Stomach (tissue), 9 donors: ENCODE results near the gene ERMP1. TPM values are rescaled to one million over a fixed set of nuclear protein-coding genes. Genes with fewer than 3 reads are reported as not detected.

Source experiments
- DNase-seq, 2 donors: peaks; one replicate each; pipeline versions ENCODE4 v3.0.0 to v3.0.0-alpha.2; 2013 to 2019
- H3K27ac ChIP-seq, 5 donors: fragments of 200-600 bp in 4 of 5; sonication (generic) in 4 of 5; one replicate each; pipeline ENCODE4 v1.5.1; 2013 to 2019; ENCODE audit warnings: mild to moderate bottlenecking in 1 of 5, moderate library complexity in 1 of 5
- H3K27me3 ChIP-seq, 3 donors: fragments of 200-600 bp; sonication (generic); one replicate each; pipeline ENCODE4 v1.5.1; 2017 to 2019; ENCODE audit warnings: mixed run types in 1 of 3
- H3K36me3 ChIP-seq, 4 donors: fragments of 200-600 bp; sonication (generic); 1 replicate in 3 of 4; 2 replicates in 1 of 4; pipeline ENCODE4 v1.5.1; 2016 to 2019
- H3K4me1 ChIP-seq, 4 donors: fragments of 200-600 bp; sonication (generic); one replicate each; pipeline ENCODE4 v1.5.1; 2016 to 2019
- H3K4me3 ChIP-seq, 4 donors: fragments of 200-600 bp; sonication (generic) in 3 of 4; one replicate each; pipeline ENCODE4 v1.5.1; 2016 to 2019; ENCODE audit warnings: mild to moderate bottlenecking in 1 of 4
- H3K9me3 ChIP-seq, 4 donors: fragments of 200-600 bp; sonication (generic); one replicate each; pipeline ENCODE4 v1.5.1; 2016 to 2019
- EP300 ChIP-seq: sonication (generic); formaldehyde crosslinking; IDR thresholded peaks from one replicate; pipeline ENCODE4 v1.6.1; 2017; ENCODE audit warnings: antibody characterized with exemption
- POLR2A ChIP-seq, 4 donors: fragments of 450-650 bp; IDR thresholded peaks; one replicate each; pipeline ENCODE4 v1.6.1; 2016; ENCODE audit warnings: antibody characterized with exemption in 4 of 4, control low read depth in 2 of 4, mild to moderate bottlenecking in 1 of 4, moderate library complexity in 1 of 4
- POLR2AphosphoS5 ChIP-seq, 3 donors: sonication (generic); formaldehyde crosslinking; IDR thresholded peaks; one replicate each; pipeline ENCODE4 v1.6.1; 2016; ENCODE audit warnings: antibody characterized with exemption in 3 of 3
- WGBS, 5 donors: extraction: QIAGEN DNeasy Blood & Tissue Kit in 3 of 5; methylation state at CpG; one replicate each; pipeline versions ENCODE4 v1.1.5 to v1.1.7; 2013 to 2018; 5-methylcytosine and 5-hydroxymethylcytosine counted together
- intact Hi-C: fragments of 100-400 bp; cut with DNase I; formaldehyde crosslinking; loops from one replicate; pipeline ENCODE4 v1.15.1; 2023; ENCODE audit warnings: low total_unique reads
- polyA plus RNA-seq, 3 donors: library from polyadenylated mRNA; stranded (reverse); fragments of 200-250 nt; gene quantifications; one replicate each; pipeline ENCODE4 v1.2.3, GENCODE V29; 2013
- total RNA-seq, 5 donors: library from RNA; depleted of rRNA; stranded (reverse); fragments of >200 nt; gene quantifications; one replicate each; pipeline versions ENCODE4 v1.1.0 to v1.2.3, GENCODE V29; 2014 to 2016
- TF ChIP-seq, protein P1 (sequence below), 7 experiments: fragments of 450-650 bp in 4 of 7; fragments of 200-600 bp in 3 of 7; sonication (generic) in 3 of 7; IDR thresholded peaks; one replicate each; pipeline ENCODE4 v1.5.1; 2016 to 2019; ENCODE audit warnings: antibody characterized with exemption in 7 of 7, control low read depth in 2 of 7, mild to moderate bottlenecking in 1 of 7
- donor health status: healthy with polysubstance abuse.
- donor health status: Bipolar disorder and iron deficiency.
- donor health status: healthy.

ERMP1 gene
- total and polyA plus RNA-seq, 8 donors: 2.0 to 32.1 (median 16.3) TPM

GRCh38 chr9:5863092-5863746 lies 30.3 kb upstream of the ERMP1 start:
- intact Hi-C loops: no loop called here
- peak; percentile 63 to 74 for DNase-seq
- 41 to 68% (median 51%) methylated on average over 2 of the region's 2 CpGs for WGBS, 5 donors
- peaks cover 0 to 26% (median 5%) of the 10 kb centered on the region in 4 donors for H3K36me3 ChIP-seq
- H3K9me3 ChIP-seq: no peaks in the 10 kb centered on the region
- H3K4me1 ChIP-seq: peaks cover 0 to 7% (median 0%) of the 10 kb centered on the region in 4 donors
- H3K27me3 ChIP-seq: no peaks in the 10 kb centered on the region
- TF ChIP-seq EP300: no peak
- TF ChIP-seq POLR2AphosphoS5 (IDR thresholded peaks at IDR 0.05): no peak
- no peak overlapping the region for H3K4me3 ChIP-seq
- peak overlapping the region in 1 of 5 donors; percentile 2 for H3K27ac ChIP-seq

GRCh38 chr9:5858833-5859232 lies 25.9 kb upstream of the ERMP1 start:
- H3K36me3 ChIP-seq: peaks cover 0 to 29% (median 2%) of the 10 kb centered on the region in 4 donors
- H3K4me1 ChIP-seq: peaks cover 0 to under 1% (median 0%) of the 10 kb centered on the region in 4 donors
- DNase-seq: no peak
- no peaks in the 10 kb centered on the region for H3K27me3 ChIP-seq
- WGBS, 5 donors: 52 to 76% (median 60%) methylated on average over 3 of the region's 3 CpGs
- intact Hi-C loops: no loop called here
- no peak overlapping the region for H3K4me3 ChIP-seq
- H3K9me3 ChIP-seq: no peaks in the 10 kb centered on the region
- TF ChIP-seq, protein P1, sequence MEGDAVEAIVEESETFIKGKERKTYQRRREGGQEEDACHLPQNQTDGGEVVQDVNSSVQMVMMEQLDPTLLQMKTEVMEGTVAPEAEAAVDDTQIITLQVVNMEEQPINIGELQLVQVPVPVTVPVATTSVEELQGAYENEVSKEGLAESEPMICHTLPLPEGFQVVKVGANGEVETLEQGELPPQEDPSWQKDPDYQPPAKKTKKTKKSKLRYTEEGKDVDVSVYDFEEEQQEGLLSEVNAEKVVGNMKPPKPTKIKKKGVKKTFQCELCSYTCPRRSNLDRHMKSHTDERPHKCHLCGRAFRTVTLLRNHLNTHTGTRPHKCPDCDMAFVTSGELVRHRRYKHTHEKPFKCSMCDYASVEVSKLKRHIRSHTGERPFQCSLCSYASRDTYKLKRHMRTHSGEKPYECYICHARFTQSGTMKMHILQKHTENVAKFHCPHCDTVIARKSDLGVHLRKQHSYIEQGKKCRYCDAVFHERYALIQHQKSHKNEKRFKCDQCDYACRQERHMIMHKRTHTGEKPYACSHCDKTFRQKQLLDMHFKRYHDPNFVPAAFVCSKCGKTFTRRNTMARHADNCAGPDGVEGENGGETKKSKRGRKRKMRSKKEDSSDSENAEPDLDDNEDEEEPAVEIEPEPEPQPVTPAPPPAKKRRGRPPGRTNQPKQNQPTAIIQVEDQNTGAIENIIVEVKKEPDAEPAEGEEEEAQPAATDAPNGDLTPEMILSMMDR (IDR thresholded peaks at IDR 0.05): no peak
- TF ChIP-seq POLR2AphosphoS5 (IDR thresholded peaks at IDR 0.05): no peak
- TF ChIP-seq EP300: no peak
- TF ChIP-seq POLR2A (IDR thresholded peaks at IDR 0.05): no peak
- H3K27ac ChIP-seq: no peak overlapping the region

DNA sequence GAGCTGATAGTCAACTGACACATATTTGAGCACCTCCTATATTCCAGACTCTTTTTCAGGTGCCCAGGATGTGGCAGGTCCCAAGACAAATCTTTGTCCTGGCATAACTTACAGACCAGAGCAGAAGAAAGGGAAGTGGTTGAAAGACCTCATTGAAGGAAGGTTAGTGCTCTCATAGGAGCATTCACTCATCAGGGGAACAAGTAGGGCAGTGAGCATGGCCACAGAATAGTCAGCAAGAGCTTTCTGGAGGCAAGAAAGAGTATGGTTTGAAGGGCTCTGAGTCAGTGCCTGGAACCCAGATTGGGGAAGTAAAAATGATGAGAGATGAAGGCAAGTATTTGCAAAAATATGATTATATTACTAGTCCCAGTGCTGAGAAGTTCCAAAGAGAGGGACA lies 25.0 kb upstream of the ERMP1 start:
- H3K27ac ChIP-seq: no peak overlapping the region
- TF ChIP-seq, protein P1 (IDR thresholded peaks at IDR 0.05): no peak
- TF ChIP-seq EP300: no peak
- no peak for TF ChIP-seq POLR2A (IDR thresholded peaks at IDR 0.05)
- TF ChIP-seq POLR2AphosphoS5 (IDR thresholded peaks at IDR 0.05): no peak

DNA sequence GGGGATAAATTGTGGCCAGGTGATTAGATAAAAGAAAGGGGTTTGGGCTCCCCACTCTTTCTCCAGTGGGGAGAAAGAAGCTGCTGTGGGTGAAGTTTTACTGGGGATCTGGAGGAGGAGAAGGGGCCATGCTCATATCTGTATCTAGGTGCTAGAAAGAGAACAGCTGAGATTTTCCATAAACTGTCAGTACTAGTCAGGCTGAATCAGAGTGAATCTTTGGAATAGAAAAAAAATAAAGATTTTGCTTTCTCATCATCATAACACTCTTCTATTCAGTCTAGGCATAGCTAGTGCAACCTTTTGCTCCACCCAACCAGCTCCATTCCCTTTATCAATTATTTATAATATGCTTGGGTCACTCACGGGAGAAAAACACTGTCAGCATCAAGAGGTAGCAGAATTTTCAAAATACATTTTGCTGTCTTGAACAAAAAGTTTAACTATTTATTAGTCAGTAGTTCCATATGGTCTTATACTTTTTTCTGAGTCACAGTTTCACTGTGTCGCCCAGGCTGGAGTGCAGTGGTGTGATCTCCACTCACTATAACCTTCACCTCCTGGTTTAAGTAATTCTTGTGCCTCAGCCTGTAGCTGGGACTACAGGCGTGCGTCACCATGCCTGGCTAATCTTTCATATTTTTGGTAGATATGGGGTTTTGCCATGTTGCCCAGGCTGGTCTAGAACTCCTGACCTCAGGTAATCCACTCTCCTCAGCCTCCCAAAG lies 21.3 kb upstream of the ERMP1 start:
- WGBS, 5 donors: 89 to 93% (median 92%) methylated on average over 4 of the region's 4 CpGs
- TF ChIP-seq POLR2AphosphoS5 (IDR thresholded peaks at IDR 0.05): no peak
- Histone ChIP-seq H3K4me3 (no peak overlapping the region), H3K4me1 (no peaks in the 10 kb centered on the region), H3K9me3 (no peaks in the 10 kb centered on the region), H3K27me3 (no peaks in the 10 kb centered on the region), H3K36me3 (peaks cover 0 to 27% (median 2%) of the 10 kb centered on the region in 4 donors), H3K27ac (no peak overlapping the region)
- DNase-seq: no peak
- intact Hi-C loops: no loop called here

More for the DNA sequence above, 25.0 kb upstream of the ERMP1 start:
- peaks cover 0 to 29% (median 2%) of the 10 kb centered on the region in 4 donors for H3K36me3 ChIP-seq
- H3K9me3 ChIP-seq: no peaks in the 10 kb centered on the region
- no peak for DNase-seq
- intact Hi-C loops: no loop called here
- H3K27me3 ChIP-seq: no peaks in the 10 kb centered on the region
- no peaks in the 10 kb centered on the region for H3K4me1 ChIP-seq
- H3K4me3 ChIP-seq: no peak overlapping the region

DNA sequence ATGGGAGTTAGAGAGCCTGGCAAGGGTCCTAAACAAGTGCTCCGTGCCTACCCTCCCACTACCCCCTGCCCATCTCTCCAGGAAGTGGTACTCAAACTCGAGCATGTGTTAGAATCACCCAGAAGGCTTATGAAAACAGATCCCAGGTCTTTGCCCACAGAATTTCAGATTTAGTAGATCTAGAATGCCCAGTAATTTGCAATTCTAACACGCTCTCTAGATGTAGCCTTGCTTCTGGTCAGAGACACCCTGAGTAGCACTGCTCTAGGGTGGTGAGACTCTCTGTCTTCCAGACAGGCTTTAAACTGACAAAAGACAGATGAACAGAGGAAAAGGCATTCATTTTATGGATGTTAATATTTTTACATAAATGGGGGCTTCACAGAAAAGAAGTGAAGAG lies 20.7 kb upstream of the ERMP1 start:
- Histone ChIP-seq H3K4me1 (no peaks in the 10 kb centered on the region), H3K36me3 (peaks cover 0 to 21% (median 2%) of the 10 kb centered on the region in 4 donors), H3K4me3 (no peak overlapping the region), H3K27ac (no peak overlapping the region), H3K9me3 (no peaks in the 10 kb centered on the region), H3K27me3 (no peaks in the 10 kb centered on the region)
- WGBS, 5 donors: 45 to 64% (median 49%) methylated on average over 3 of the region's 3 CpGs
- TF ChIP-seq, protein P1 (IDR thresholded peaks at IDR 0.05): no peak
- intact Hi-C loops: no loop called here
- DNase-seq: no peak
